GM12891 (cell line): ENCODE results near the gene ANGPTL1.
"Not testable (repeated sequence)": the region's sequence is repeated elsewhere in the genome, so short reads cannot be mapped to it uniquely, and the experiment has no call there.

ENCODE experiments used
- DNase-seq: peaks from one replicate; pipeline ENCODE4 v3.0.0; 2011; ENCODE audit warnings: low spot score; ENCODE audit not compliant: insufficient read length
- FAIRE-seq: peaks from 2 replicates; lab custom pipeline; 2011; peaks lifted over from hg19 to GRCh38; lab: Jason Lieb, UNC
- PAX5 ChIP-seq: IDR thresholded peaks from 2 replicates; pipeline ENCODE4 v1.6.1; 2011; ENCODE audit warnings: low read length, moderate library complexity, mild to moderate bottlenecking; ENCODE audit not compliant: insufficient read depth, severe bottlenecking
- POLR2A ChIP-seq: IDR thresholded peaks from 2 replicates; pipeline ENCODE4 v1.6.1; 2011; ENCODE audit warnings: low read depth, low read length, control low read depth
- POLR2AphosphoS5 ChIP-seq: IDR thresholded peaks from 2 replicates; pipeline ENCODE4 v1.6.1; 2011; ENCODE audit warnings: low read depth, low read length, control low read depth
- POU2F2 ChIP-seq: IDR thresholded peaks from 2 replicates; pipeline ENCODE4 v1.6.1; 2011; ENCODE audit warnings: low read depth, mild to moderate bottlenecking, control low read depth, low read length, moderate library complexity
- SPI1 ChIP-seq: IDR thresholded peaks from 2 replicates; pipeline ENCODE4 v1.6.1; 2011; ENCODE audit warnings: low read depth, low read length, control low read depth
- TAF1 ChIP-seq: IDR thresholded peaks from 2 replicates; pipeline ENCODE4 v1.6.1; 2011; ENCODE audit warnings: low read depth, low read length, control low read depth

ANGPTL1 gene

GRCh38 chr1:178869119-178869697 is 1.7 kb downstream of the ANGPTL1 start:
- TF ChIP-seq POU2F2 (no peak), SPI1 (no peak), POLR2A (no peak), POLR2AphosphoS5 (no peak), PAX5 (no peak), TAF1 (no peak)
- DNase-seq (no peak), FAIRE-seq (no peak)

- no peak for FAIRE-seq
- TF ChIP-seq POLR2A (no peak), TAF1 (no peak), POLR2AphosphoS5 (no peak), SPI1 (no peak)
Observed at GRCh38 chr1:178868706-178869105, 2.2 kb downstream of the ANGPTL1 start.

GRCh38 chr1:178867670-178868069 is 3.2 kb downstream of the ANGPTL1 start:
- no peak for DNase-seq
- FAIRE-seq = no peak
- no peak for TF ChIP-seq POLR2AphosphoS5
- no peak for TF ChIP-seq SPI1
- no peak for TF ChIP-seq TAF1
- TF ChIP-seq POU2F2 = no peak
- TF ChIP-seq POLR2A = no peak
- TF ChIP-seq PAX5 = no peak

More at GRCh38 chr1:178868706-178869105, 2.2 kb downstream of the ANGPTL1 start:
- DNase-seq = no peak

- TF ChIP-seq POU2F2 = no peak
- TF ChIP-seq PAX5 = no peak
- TF ChIP-seq TAF1 = no peak
- no peak for TF ChIP-seq POLR2AphosphoS5
- TF ChIP-seq POLR2A = no peak
- no peak for TF ChIP-seq SPI1
- FAIRE-seq (no peak), DNase-seq (no peak)
Observed at GRCh38 chr1:178864326-178864725, 6.6 kb downstream of the ANGPTL1 start.

GRCh38 chr1:178862864-178863263 is 8.0 kb downstream of the ANGPTL1 start:
- DNase-seq = no peak
- TF ChIP-seq TAF1 (no peak), POLR2A (no peak), PAX5 (no peak), POU2F2 (no peak), POLR2AphosphoS5 (no peak), SPI1 (no peak)
- FAIRE-seq = no peak

- TF ChIP-seq POLR2AphosphoS5 = no peak
- no peak for TF ChIP-seq POU2F2
- TF ChIP-seq SPI1 = no peak
- no peak for TF ChIP-seq TAF1
- no peak for TF ChIP-seq POLR2A
- no peak for TF ChIP-seq PAX5
- FAIRE-seq (no peak), DNase-seq (no peak)
Observed at GRCh38 chr1:178862416-178862815, 8.5 kb downstream of the ANGPTL1 start.

GRCh38 chr1:178857126-178857525 is 13.8 kb downstream of the ANGPTL1 start:
- FAIRE-seq = no peak
- DNase-seq = no peak
- TF ChIP-seq SPI1 (no peak), POLR2A (no peak), TAF1 (no peak), POU2F2 (no peak), PAX5 (no peak)

GRCh38 chr1:178849918-178850317 is 21.0 kb downstream of the ANGPTL1 start:
- FAIRE-seq = no peak
- TF ChIP-seq PAX5 (no peak), POLR2AphosphoS5 (no peak), SPI1 (no peak), POLR2A (no peak)
- no peak for DNase-seq

GRCh38 chr1:178847919-178848318 is 23.0 kb downstream of the ANGPTL1 start:
- not testable (repeated sequence) for FAIRE-seq, DNase-seq

GRCh38 chr1:178847396-178847849 is 23.5 kb downstream of the ANGPTL1 start:
- TF ChIP-seq TAF1 = no peak
- TF ChIP-seq SPI1 = no peak
- TF ChIP-seq POLR2AphosphoS5 = no peak
- no peak for TF ChIP-seq POLR2A
- TF ChIP-seq PAX5 = no peak
- no peak for TF ChIP-seq POU2F2
- FAIRE-seq (no peak), DNase-seq (no peak)
